Measurements from ENCODE around the gene BMPER.

Gene BMPER

GRCh38 chr7:33905389-33906032 lies at the start of gene BMPER:
TSS of gene BMPER (plus strand) at chr7:33905539. CDS start at chr7:33905614, 75 bp downstream.
- DNase-seq (ENCODE audit: low read depth), result no peak

GRCh38 chr7:33861947-33862346 lies 43.4 kb upstream of the BMPER start:
- DNase-seq (ENCODE audit: low read depth), result no peak

- DNase-seq (ENCODE audit: low read depth), result no peak
Measured at GRCh38 chr7:33862946-33863814, 42.2 kb upstream of the BMPER start.

- DNase-seq (ENCODE audit: low read depth), result no peak
Measured at GRCh38 chr7:33868166-33868565, 37.2 kb upstream of the BMPER start.

GRCh38 chr7:33869176-33869575 lies 36.2 kb upstream of the BMPER start:
- no peak for DNase-seq (ENCODE audit: low read depth)

- no peak for DNase-seq (ENCODE audit: low read depth)
Measured at GRCh38 chr7:33870120-33870519, 35.2 kb upstream of the BMPER start.

GRCh38 chr7:33872870-33873269 lies 32.5 kb upstream of the BMPER start:
- DNase-seq (ENCODE audit: low read depth), result no peak

GRCh38 chr7:33873518-33873917 lies 31.8 kb upstream of the BMPER start:
- DNase-seq (ENCODE audit: low read depth), result no peak

- DNase-seq (ENCODE audit: low read depth), result no peak
Measured at GRCh38 chr7:33873981-33874750, 31.2 kb upstream of the BMPER start.

- DNase-seq (ENCODE audit: low read depth), result no peak
Measured at GRCh38 chr7:33874943-33875342, 30.4 kb upstream of the BMPER start.

GRCh38 chr7:33876596-33877274 lies 28.6 kb upstream of the BMPER start:
- no peak for DNase-seq (ENCODE audit: low read depth)

- DNase-seq (ENCODE audit: low read depth), result no peak
Measured at GRCh38 chr7:33880787-33881186, 24.6 kb upstream of the BMPER start.

GRCh38 chr7:33881316-33881715 lies 24.0 kb upstream of the BMPER start:
- no peak for DNase-seq (ENCODE audit: low read depth)

- DNase-seq (ENCODE audit: low read depth), result no peak
Measured at GRCh38 chr7:33882040-33882837, 23.1 kb upstream of the BMPER start.

- no peak for DNase-seq (ENCODE audit: low read depth)
Measured at GRCh38 chr7:33882950-33883670, 22.2 kb upstream of the BMPER start.

- DNase-seq (ENCODE audit: low read depth), result no peak
Measured at GRCh38 chr7:33883671-33883965, 21.7 kb upstream of the BMPER start.

- DNase-seq (ENCODE audit: low read depth), result no peak
Measured at GRCh38 chr7:33885290-33886148, 19.8 kb upstream of the BMPER start.

- no peak for DNase-seq (ENCODE audit: low read depth)
Measured at GRCh38 chr7:33886149-33886623, 19.2 kb upstream of the BMPER start.

GRCh38 chr7:33887266-33887975 lies 17.9 kb upstream of the BMPER start:
- no peak for DNase-seq (ENCODE audit: low read depth)
